GM21576 (cell line): ENCODE measurements around the gene PAOX.
A peak's percentile ranks its signal among the peaks of the same experiment; 100 is the strongest.

Experiments used
- ATAC-seq: cut with Tn5 transposase; IDR thresholded peaks from one replicate; pipeline ENCODE4 v1.9.1; 2021; ENCODE audit warnings: mild to moderate bottlenecking, moderate library complexity; ENCODE audit not compliant: unreplicated experiment

PAOX gene

GRCh38 chr10:133379152-133379800 lies at the start of gene PAOX:
Gene PAOX (plus strand): TSS chr10:133379262. CDS start chr10:133379317, 55 bp downstream.
- peak; percentile 48 for ATAC-seq

GRCh38 chr10:133329491-133330202 lies 49.4 kb upstream of the PAOX start:
- peak; percentile 88 for ATAC-seq

- no peak for ATAC-seq
Observed at GRCh38 chr10:133332936-133333699, 45.9 kb upstream of the PAOX start.

- no peak for ATAC-seq
Observed at GRCh38 chr10:133334503-133335245, 44.4 kb upstream of the PAOX start.

GRCh38 chr10:133335246-133336117 lies 43.6 kb upstream of the PAOX start:
- no peak for ATAC-seq

- ATAC-seq = no peak
Observed at GRCh38 chr10:133336118-133336576, 42.9 kb upstream of the PAOX start.

GRCh38 chr10:133336577-133337369 lies 42.3 kb upstream of the PAOX start, which contains the start of gene CALY:
Gene CALY (minus strand): TSS chr10:133336896. CDS start chr10:133328989, 7,907 bp downstream.
- ATAC-seq = no peak

- no peak for ATAC-seq
Observed at GRCh38 chr10:133337370-133337725, 41.7 kb upstream of the PAOX start.

- no peak for ATAC-seq
Observed at GRCh38 chr10:133338080-133339071, 40.7 kb upstream of the PAOX start.

- ATAC-seq = no peak
Observed at GRCh38 chr10:133339708-133340380, 39.2 kb upstream of the PAOX start.

GRCh38 chr10:133341983-133342382 lies 37.1 kb upstream of the PAOX start:
- no peak for ATAC-seq

GRCh38 chr10:133342942-133343341 lies 36.1 kb upstream of the PAOX start:
- no peak for ATAC-seq

- ATAC-seq = no peak
Observed at GRCh38 chr10:133343558-133343957, 35.5 kb upstream of the PAOX start.

- ATAC-seq = no peak
Observed at GRCh38 chr10:133344236-133344635, 34.8 kb upstream of the PAOX start.

GRCh38 chr10:133346413-133346812 lies 32.6 kb upstream of the PAOX start:
- no peak for ATAC-seq

GRCh38 chr10:133347710-133348517 lies 31.1 kb upstream of the PAOX start:
- no peak for ATAC-seq

- ATAC-seq = no peak
Observed at GRCh38 chr10:133349160-133349568, 29.9 kb upstream of the PAOX start.
